ENCODE measurements around the gene CRYZ. TPM values are rescaled to one million over a fixed set of nuclear protein-coding genes. Genes with fewer than 3 reads are reported as not detected.
"Not testable (repeated sequence)": the region's sequence is repeated elsewhere in the genome, so short reads cannot be mapped to it uniquely, and the experiment has no call there.

CRYZ gene
- total RNA-seq, 1 donor from 2014 or later = 48.3 TPM

DNA sequence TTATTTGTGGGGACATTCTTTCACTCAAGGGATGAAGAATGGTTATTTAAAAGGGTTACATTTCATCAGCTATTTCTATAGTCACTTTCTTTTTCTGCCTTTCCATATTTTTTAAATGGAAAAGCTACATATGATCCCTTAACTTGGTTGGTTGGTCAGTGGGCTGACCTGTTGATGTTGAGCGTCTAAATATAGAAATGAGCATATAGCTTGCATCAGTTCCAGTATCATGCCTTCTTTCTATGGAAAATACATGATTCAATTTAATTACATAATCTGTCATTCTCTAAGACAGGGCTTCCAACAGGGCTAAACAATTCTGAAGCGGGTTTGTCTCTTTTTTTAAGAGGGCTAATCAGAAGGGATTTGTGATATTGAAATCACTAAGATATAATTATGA is 40.7 kb upstream of the CRYZ start:
- no peak for DNase-seq

DNA sequence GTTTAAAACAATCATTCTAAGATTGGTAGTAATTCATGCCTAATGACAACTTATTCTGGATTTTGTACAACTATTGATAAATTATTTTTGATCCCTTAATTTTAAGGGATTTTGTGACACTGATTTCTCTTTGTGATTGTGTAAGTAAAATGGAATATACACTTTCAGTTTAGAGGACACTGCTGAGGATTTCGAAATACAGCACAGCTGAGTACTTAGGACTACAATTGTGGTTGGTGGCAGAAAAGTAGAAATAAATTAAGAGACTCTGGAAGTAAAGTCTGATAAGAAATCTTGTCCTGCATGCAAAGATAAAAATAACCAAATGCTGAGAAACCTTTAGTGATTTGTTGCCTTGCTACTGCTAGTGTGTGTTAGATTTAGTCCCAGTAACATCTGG is 40.1 kb upstream of the CRYZ start:
- Histone ChIP-seq H3K27me3 (no peaks in the 10 kb centered on the region), H3K36me3 (no peaks in the 10 kb centered on the region), H3K9me3 (no peaks in the 10 kb centered on the region), H3K4me1 (no peaks in the 10 kb centered on the region), H3K4me3 (no peak overlapping the region), H3K27ac (no peak overlapping the region)
- intact Hi-C loops (cut with DNase I) = loop anchor here (10.0 kb wide), 1 partner anchor 432 kb away; no protein-coding TSS in a partner anchor
- ATAC-seq (no peak), DNase-seq (no peak)
- no peak for TF ChIP-seq CTCF (IDR thresholded peaks at IDR 0.05)

More for the DNA sequence above, 40.7 kb upstream of the CRYZ start:
- no peak for TF ChIP-seq CTCF (IDR thresholded peaks at IDR 0.05)
- intact Hi-C loops (cut with DNase I) = loop anchor here (10.0 kb wide), 1 partner anchor 431 kb away; no protein-coding TSS in a partner anchor
- ATAC-seq = no peak
- no peaks in the 10 kb centered on the region for H3K27me3 ChIP-seq
- no peak overlapping the region for H3K4me3 ChIP-seq
- no peaks in the 10 kb centered on the region for H3K9me3 ChIP-seq
- H3K4me1 ChIP-seq = no peaks in the 10 kb centered on the region
- H3K36me3 ChIP-seq = no peaks in the 10 kb centered on the region
- H3K27ac ChIP-seq = no peak overlapping the region

- DNase-seq (no peak), ATAC-seq (peak; percentile 75)
- intact Hi-C loops (cut with DNase I) = loop anchor here (10.0 kb wide), 1 partner anchor 433 kb away; no protein-coding TSS in a partner anchor
- Histone ChIP-seq H3K27ac (no peak overlapping the region), H3K27me3 (no peaks in the 10 kb centered on the region), H3K4me3 (no peak overlapping the region), H3K4me1 (no peaks in the 10 kb centered on the region), H3K36me3 (no peaks in the 10 kb centered on the region), H3K9me3 (no peaks in the 10 kb centered on the region)
- peak; percentile 76 for TF ChIP-seq CTCF (IDR thresholded peaks at IDR 0.05)
These were observed 39.2 kb upstream of the CRYZ start for GRCh38 chr1:74771913-74772515.

GRCh38 chr1:74767490-74767889 is 34.6 kb upstream of the CRYZ start:
- Histone ChIP-seq H3K4me1 (no peaks in the 10 kb centered on the region), H3K9me3 (no peaks in the 10 kb centered on the region), H3K36me3 (peaks cover 34% of the 10 kb centered on the region), H3K4me3 (no peak overlapping the region), H3K27me3 (no peaks in the 10 kb centered on the region), H3K27ac (no peak overlapping the region)
- intact Hi-C loops (cut with DNase I) = no loop called here
- peak; percentile 22 for ATAC-seq
- DNase-seq = no peak
- no peak for TF ChIP-seq CTCF (IDR thresholded peaks at IDR 0.05)

DNA sequence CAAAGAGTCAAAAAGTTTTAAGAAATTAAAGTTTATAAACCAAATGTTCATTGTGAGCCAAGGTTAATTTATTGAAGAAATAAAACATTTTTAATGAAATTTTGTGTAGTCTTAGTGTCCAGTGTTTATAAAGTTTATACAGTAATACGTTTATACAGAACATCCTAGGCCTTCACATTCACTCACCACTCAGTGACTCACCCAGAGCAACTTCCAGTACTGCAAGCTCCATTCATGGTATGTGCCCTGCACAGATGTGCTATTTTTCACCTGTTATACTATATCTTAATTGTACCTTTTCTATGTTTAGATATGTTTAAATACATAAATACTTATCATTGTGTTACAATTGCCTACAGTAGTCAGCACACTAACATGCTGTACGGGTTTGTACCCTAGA is 33.7 kb upstream of the CRYZ start:
- ATAC-seq = no peak
- intact Hi-C loops (cut with DNase I) = no loop called here
- H3K4me1 ChIP-seq = no peaks in the 10 kb centered on the region
- no peaks in the 10 kb centered on the region for H3K27me3 ChIP-seq
- H3K27ac ChIP-seq = no peak overlapping the region
- no peak for DNase-seq
- no peaks in the 10 kb centered on the region for H3K9me3 ChIP-seq
- H3K4me3 ChIP-seq = no peak overlapping the region
- peaks cover 43% of the 10 kb centered on the region for H3K36me3 ChIP-seq
- TF ChIP-seq CTCF (IDR thresholded peaks at IDR 0.05) = no peak

DNA sequence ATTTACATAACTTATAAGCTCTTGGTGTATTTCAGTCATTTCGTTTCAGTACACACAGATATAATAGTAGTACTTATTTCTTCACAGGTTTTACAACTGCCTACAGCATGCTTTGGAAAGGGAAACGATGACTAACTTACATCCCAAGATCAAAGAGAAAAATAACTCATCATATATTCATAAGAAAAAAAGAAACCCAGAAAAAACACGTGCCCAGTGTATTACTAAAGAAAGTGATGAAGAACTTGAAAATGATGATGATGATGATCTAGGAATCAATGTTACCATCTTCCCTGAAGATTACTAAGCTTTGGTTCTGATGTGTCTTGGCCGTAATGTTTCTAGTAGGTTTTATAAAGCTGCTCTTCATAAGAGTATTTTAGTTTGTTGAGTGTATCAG is 31.0 kb upstream of the CRYZ start:
- H3K27me3 ChIP-seq = no peaks in the 10 kb centered on the region
- intact Hi-C loops (cut with DNase I) = no loop called here
- no peak overlapping the region for H3K27ac ChIP-seq
- no peaks in the 10 kb centered on the region for H3K4me1 ChIP-seq
- no peak overlapping the region for H3K4me3 ChIP-seq
- no peak for TF ChIP-seq CTCF (IDR thresholded peaks at IDR 0.05)
- ATAC-seq (no peak), DNase-seq (no peak)
- H3K36me3 ChIP-seq = peaks cover 68% of the 10 kb centered on the region
- H3K9me3 ChIP-seq = no peaks in the 10 kb centered on the region

GRCh38 chr1:74756650-74757049 is 23.8 kb upstream of the CRYZ start:
- H3K4me1 ChIP-seq; DNase-seq; H3K27me3 ChIP-seq; H3K9me3 ChIP-seq; ATAC-seq; H3K4me3 ChIP-seq; intact Hi-C loops (cut with DNase I); H3K27ac ChIP-seq: not testable (repeated sequence)
- peaks cover 76% of the 10 kb centered on the region for H3K36me3 ChIP-seq

Measured in upper lobe of right lung (tissue), 1 donor.